Lung (tissue), 12 donors: ENCODE results near the gene ADGRD1. TPM values are rescaled to one million over a fixed set of nuclear protein-coding genes. Genes with fewer than 3 reads are reported as not detected.

Experiments
- ATAC-seq: fragments of 200-7000 bp; cut with Tn5 transposase; one replicate; pipeline ENCODE4 v1.9.1; 2020; ENCODE audit warnings: moderate number of reproducible peaks; ENCODE audit not compliant: insufficient read depth, low FRiP score
- DNase-seq, 3 donors: peaks; one replicate each; pipeline ENCODE4 v3.0.0-alpha.2; 2013 to 2017
- H3K27ac ChIP-seq, 2 donors: one replicate each; pipeline ENCODE4 v1.5.1; 2013; ENCODE audit warnings: mild to moderate bottlenecking in 2 of 2, moderate library complexity in 2 of 2, control low read depth in 1 of 2, inconsistent platforms in 1 of 2, low read depth in 1 of 2, low read length in 1 of 2
- H3K27me3 ChIP-seq, 3 donors: one replicate each; pipeline ENCODE4 v1.5.1; 2013; ENCODE audit warnings: low read length in 2 of 3; ENCODE audit not compliant: control insufficient read depth in 3 of 3, insufficient read depth in 3 of 3
- H3K36me3 ChIP-seq, 4 donors: one replicate each; pipeline ENCODE4 v1.5.1; 2013; ENCODE audit warnings: low read length in 4 of 4, mild to moderate bottlenecking in 1 of 4, moderate library complexity in 1 of 4; ENCODE audit not compliant: control insufficient read depth in 4 of 4, insufficient read depth in 4 of 4
- H3K4me1 ChIP-seq, 5 donors: one replicate each; pipeline ENCODE4 v1.5.1; 2013; ENCODE audit warnings: low read length in 5 of 5, mild to moderate bottlenecking in 2 of 5, moderate library complexity in 1 of 5; ENCODE audit not compliant: control insufficient read depth in 5 of 5, insufficient read depth in 5 of 5
- H3K4me3 ChIP-seq: one replicate; pipeline ENCODE4 v1.5.1; 2013; ENCODE audit warnings: mild to moderate bottlenecking, control low read depth, moderate library complexity
- H3K9ac ChIP-seq, 2 donors: one replicate each; pipeline ENCODE4 v1.5.1; 2013; ENCODE audit warnings: low read length in 2 of 2, control low read depth in 1 of 2; ENCODE audit not compliant: insufficient read depth in 1 of 2
- H3K9me3 ChIP-seq, 4 donors: one replicate each; pipeline ENCODE4 v1.5.1; 2013; ENCODE audit warnings: low read length in 3 of 4, mild to moderate bottlenecking in 1 of 4, moderate library complexity in 1 of 4; ENCODE audit not compliant: control insufficient read depth in 4 of 4, insufficient read depth in 3 of 4
- WGBS, 2 donors: extraction: QIAGEN DNeasy Blood & Tissue Kit; methylation state at CpG; one replicate each; pipeline ENCODE4 v1.1.7; 2013; 5-methylcytosine and 5-hydroxymethylcytosine counted together
- polyA plus RNA-seq, 2 donors: library from polyadenylated mRNA; stranded (reverse); fragments of 200-250 nt; gene quantifications; one replicate each; pipeline ENCODE4 v1.2.1, GENCODE V29; 2013
- total RNA-seq, 2 donors: library from RNA; depleted of rRNA in 1 of 2; stranded (reverse); fragments of >200 nt in 1 of 2; gene quantifications; one replicate each; pipeline ENCODE4 v1.2.1, GENCODE V29; 2014 to 2021
- TF ChIP-seq, protein P1 (sequence below): IDR thresholded peaks from 2 replicates; pipeline ENCODE4 v1.5.1; 2012; ENCODE audit warnings: mild to moderate bottlenecking; ENCODE audit errors: control extremely low read depth, extremely low read depth
- donor health status: control.
- donor health status: control.
- donor health status: Bipolar disorder and iron deficiency.
- donor health status: healthy.
- donor health status: DM: yes; HTN: yes; CAD: no.

ADGRD1 gene
- total and polyA plus RNA-seq, 4 donors = 23.5 to 85.6 (median 46.7) TPM

DNA sequence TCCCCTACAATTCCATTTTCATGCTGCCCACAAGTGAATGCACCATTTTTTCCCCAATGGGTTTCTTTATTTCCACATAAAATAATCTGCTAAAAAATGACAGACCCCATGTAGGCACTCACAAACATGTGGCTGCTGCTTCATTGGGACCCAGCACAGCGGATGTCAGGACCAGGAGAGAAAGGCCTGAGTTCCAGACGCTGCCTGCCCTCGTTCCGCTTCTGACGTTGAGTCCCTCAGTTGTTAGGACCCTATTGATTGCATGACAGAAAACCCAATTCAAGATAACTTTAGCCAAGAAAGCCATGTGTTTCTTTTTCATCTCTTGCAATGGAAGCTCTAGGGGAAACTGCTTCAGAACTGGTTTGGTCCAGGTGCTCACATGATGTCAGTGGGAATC lies 34.6 kb downstream of the ADGRD1 start:
- DNase-seq = no peak

DNA sequence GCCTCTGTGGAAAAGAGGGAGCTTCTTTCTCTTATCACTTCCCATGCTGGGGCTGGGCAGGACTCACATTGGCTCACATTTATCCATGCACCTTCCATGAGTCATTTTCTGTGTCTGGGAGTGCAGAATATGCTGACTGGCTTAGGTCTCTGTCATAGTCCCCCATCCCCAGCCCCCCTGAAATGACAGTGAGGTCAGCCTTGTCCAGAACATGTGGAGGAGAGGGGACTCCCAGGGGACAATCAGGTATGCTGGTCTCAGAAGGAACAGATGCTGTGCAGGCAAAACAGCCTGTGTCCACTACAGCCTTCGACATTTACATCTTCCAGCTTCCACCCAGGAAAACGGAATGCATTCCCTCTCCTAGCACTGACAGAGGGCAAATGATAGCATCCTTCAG lies 35.0 kb downstream of the ADGRD1 start:
- peaks cover 0 to 10% (median 3%) of the 10 kb centered on the region in 5 donors for H3K4me1 ChIP-seq
- H3K27me3 ChIP-seq = no peaks in the 10 kb centered on the region
- H3K9ac ChIP-seq = no peak overlapping the region
- H3K9me3 ChIP-seq = peaks cover 0 to 3% (median 0%) of the 10 kb centered on the region in 4 donors
- H3K27ac ChIP-seq = no peak overlapping the region
- WGBS, 2 donors = 81 to 83% methylated on average over 2 of the region's 2 CpGs
- H3K36me3 ChIP-seq = peaks cover 0 to 7% (median 3%) of the 10 kb centered on the region in 4 donors
- DNase-seq (no peak), ATAC-seq (no peak)
- no peak overlapping the region for H3K4me3 ChIP-seq
- TF ChIP-seq, protein P1, sequence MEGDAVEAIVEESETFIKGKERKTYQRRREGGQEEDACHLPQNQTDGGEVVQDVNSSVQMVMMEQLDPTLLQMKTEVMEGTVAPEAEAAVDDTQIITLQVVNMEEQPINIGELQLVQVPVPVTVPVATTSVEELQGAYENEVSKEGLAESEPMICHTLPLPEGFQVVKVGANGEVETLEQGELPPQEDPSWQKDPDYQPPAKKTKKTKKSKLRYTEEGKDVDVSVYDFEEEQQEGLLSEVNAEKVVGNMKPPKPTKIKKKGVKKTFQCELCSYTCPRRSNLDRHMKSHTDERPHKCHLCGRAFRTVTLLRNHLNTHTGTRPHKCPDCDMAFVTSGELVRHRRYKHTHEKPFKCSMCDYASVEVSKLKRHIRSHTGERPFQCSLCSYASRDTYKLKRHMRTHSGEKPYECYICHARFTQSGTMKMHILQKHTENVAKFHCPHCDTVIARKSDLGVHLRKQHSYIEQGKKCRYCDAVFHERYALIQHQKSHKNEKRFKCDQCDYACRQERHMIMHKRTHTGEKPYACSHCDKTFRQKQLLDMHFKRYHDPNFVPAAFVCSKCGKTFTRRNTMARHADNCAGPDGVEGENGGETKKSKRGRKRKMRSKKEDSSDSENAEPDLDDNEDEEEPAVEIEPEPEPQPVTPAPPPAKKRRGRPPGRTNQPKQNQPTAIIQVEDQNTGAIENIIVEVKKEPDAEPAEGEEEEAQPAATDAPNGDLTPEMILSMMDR = no peak

More for the DNA sequence above, 34.6 kb downstream of the ADGRD1 start:
- Histone ChIP-seq H3K27ac (no peak overlapping the region), H3K4me1 (peaks cover 2 to 10% (median 3%) of the 10 kb centered on the region in 5 donors), H3K4me3 (no peak overlapping the region), H3K36me3 (peaks cover 0 to 7% (median 3%) of the 10 kb centered on the region in 4 donors), H3K9ac (no peak overlapping the region), H3K27me3 (no peaks in the 10 kb centered on the region), H3K9me3 (peaks cover 0 to 3% (median 0%) of the 10 kb centered on the region in 4 donors)
- TF ChIP-seq, protein P1 = no peak
- WGBS, 2 donors = 94 to 97% methylated on average over 5 of the region's 5 CpGs
- no peak for ATAC-seq

DNA sequence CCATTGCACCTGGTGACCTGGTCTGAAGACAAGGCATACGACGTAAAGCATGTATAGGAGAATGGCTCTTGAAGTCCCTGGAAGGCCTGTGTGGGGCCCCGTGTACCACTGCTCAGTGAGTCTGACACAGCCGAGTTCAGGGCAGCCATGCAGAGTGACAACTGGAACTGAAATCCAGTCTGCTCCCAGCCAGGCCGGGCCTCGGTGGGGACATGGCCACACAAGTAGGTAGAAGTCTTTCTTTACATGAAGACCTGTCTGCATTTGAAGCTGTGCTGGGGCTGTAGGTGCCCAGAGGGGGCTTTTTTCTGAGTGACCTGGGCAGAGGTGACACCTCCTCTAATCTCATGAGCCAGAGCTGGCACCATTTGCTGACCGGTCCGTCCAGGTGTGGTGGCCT lies 35.7 kb downstream of the ADGRD1 start:
- H3K27ac ChIP-seq = no peak overlapping the region
- ATAC-seq = no peak
- H3K9me3 ChIP-seq = peaks cover 0 to 3% (median 0%) of the 10 kb centered on the region in 4 donors
- no peaks in the 10 kb centered on the region for H3K27me3 ChIP-seq
- no peak for DNase-seq
- 93 to 97% methylated on average over 8 of the region's 8 CpGs for WGBS, 2 donors
- TF ChIP-seq, protein P1 = no peak
- H3K4me3 ChIP-seq = no peak overlapping the region
- no peak overlapping the region for H3K9ac ChIP-seq
- peaks cover 0 to 7% (median 3%) of the 10 kb centered on the region in 4 donors for H3K36me3 ChIP-seq
- H3K4me1 ChIP-seq = peaks cover 0 to 10% (median 3%) of the 10 kb centered on the region in 5 donors

DNA sequence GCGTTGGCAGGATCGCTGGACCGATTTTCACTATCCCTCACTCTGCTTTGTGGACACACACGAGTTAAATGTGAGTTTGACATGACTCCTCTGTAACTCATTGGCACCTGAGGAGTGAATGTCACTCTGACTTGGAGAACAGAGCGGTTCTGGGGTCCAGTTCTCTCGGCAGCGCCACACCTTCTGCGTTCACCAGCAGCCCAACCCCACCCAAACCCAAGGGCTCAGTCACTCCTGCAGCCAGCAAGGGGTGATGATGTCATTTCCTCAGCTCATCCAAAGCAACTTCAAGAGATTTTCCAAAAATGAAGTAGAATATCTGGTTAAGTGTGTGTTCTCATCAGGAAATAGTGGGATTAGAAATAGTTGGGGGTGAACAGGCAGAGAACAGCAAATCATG lies 36.3 kb downstream of the ADGRD1 start:
- DNase-seq = peak in 1 of 3 donors; percentile 33
- 86 to 91% methylated on average over 8 of the region's 8 CpGs for WGBS, 2 donors

More for the DNA sequence above, 36.3 kb downstream of the ADGRD1 start:
- Histone ChIP-seq H3K9ac (no peak overlapping the region), H3K27me3 (no peaks in the 10 kb centered on the region), H3K36me3 (peaks cover 0 to 7% (median 3%) of the 10 kb centered on the region in 4 donors), H3K4me1 (peaks cover 0 to 10% (median 3%) of the 10 kb centered on the region in 5 donors), H3K9me3 (peaks cover 0 to 3% (median 0%) of the 10 kb centered on the region in 4 donors), H3K27ac (no peak overlapping the region), H3K4me3 (no peak overlapping the region)
- no peak for ATAC-seq
- TF ChIP-seq, protein P1 = no peak
